NCI-H2171 (cell line): ENCODE results near the gene RPS6KA4.
A peak's percentile ranks its signal among the peaks of the same experiment; 100 is the strongest.
"Not testable (repeated sequence)": the region's sequence is repeated elsewhere in the genome, so short reads cannot be mapped to it uniquely, and the experiment has no call there.

Experiments
- DNase-seq: peaks from one replicate; lab custom pipeline; 2025; lab: John Stamatoyannopoulos, UW

Gene RPS6KA4

DNA sequence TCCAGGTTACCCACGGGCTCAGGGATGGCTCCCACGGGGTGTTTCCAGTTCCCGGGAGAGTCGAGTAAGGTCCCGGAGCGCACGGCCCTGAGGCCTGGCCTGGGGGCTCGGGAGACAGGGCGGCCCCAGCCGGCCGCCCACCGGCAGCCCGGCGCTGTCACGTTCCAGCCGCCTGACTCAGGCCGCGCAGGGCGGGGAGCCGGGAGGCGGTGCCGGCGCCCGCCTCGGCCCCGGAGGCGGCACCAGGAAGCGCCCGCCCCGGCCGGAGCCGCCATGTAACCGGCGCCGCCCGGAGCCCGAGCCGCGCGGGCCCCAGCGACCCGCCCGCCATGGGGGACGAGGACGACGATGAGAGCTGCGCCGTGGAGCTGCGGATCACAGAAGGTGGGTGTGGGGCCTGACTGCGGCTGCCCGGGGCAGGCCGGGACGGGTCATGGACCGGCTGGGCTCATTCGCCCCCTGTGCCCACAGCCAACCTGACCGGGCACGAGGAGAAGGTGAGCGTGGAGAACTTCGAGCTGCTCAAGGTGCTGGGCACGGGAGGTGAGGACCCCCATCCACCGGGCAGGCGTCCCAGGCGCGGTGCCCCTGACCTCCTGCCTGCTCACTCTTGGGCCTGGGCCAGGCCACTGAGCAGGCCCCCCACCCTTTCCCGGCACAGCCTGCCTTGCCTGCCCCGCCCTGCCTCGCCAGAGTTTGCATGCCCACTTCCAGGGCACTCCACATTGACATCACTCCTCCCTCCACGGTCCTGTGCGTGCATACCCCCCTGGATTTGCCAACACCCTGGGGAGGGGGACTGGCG, at the start of gene RPS6KA4:
Gene RPS6KA4 (plus strand): TSS at position 256 of the 805 bp plus-strand sequence. CDS start 74 bp downstream, at position 330.
- no peak for DNase-seq

GRCh38 chr11:64312947-64313346, 46.0 kb upstream of the RPS6KA4 start:
- no peak for DNase-seq

DNA sequence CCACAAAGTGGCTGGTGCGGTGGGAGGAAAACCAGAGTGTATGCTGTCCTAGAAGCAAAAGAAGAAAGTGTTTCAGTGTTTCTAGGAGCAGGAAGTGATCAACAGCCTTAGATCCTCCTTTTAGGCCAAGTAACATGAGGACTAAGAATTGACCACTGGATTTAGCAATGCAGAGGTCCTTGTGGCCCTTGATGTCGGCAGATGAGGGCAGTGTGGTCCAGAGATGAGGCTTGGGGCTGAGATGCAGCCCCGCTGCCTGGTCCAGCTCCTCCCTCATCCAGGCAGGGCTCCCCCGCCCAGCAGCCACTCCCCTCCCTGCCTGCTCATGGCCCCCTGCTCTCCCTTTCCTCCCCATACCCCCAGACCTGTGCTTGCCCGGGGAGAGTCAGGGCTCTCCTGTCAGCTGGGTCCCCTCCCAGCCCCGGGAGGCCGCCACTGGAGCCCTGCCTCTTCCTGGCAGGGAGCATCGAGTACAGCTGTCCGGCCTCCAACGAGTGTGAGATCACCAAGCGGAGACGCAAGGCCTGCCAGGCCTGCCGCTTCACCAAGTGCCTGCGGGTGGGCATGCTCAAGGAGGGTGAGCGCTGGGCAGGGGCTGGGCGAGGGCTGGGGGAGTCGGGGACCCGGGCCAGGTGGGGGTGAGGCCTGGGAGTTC, 45.3 kb upstream of the RPS6KA4 start:
- DNase-seq: no peak

DNA sequence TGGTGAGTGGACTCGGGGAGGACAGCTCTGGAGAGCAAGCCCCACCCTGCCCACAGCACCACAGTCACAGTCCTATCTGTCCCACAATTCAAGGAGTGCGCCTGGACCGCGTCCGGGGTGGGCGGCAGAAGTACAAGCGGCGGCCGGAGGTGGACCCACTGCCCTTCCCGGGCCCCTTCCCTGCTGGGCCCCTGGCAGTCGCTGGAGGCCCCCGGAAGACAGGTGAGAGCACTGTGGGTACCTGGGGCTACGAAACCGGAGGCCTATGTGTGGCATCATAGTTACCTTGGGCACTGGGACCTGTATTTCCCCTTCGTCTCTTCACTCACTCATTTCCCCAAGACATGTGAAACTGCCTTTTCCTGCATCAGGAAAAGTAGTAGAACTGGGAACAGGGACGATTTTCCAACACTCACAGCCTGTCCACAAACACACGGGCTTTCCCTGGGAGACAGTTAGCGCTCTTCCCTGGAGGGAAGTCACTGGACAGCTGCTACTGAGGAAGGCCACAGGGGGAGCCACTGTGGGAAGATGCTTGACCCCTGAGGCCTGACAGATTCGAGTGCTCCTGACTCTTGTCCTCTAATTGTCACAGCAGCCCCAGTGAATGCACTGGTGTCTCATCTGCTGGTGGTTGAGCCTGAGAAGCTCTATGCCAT, 44.7 kb upstream of the RPS6KA4 start:
- DNase-seq: no peak

GRCh38 chr11:64314805-64315561, 44.0 kb upstream of the RPS6KA4 start:
- no peak for DNase-seq

- DNase-seq: not testable (repeated sequence)
These were observed 43.1 kb upstream of the RPS6KA4 start for GRCh38 chr11:64315667-64316526.

- DNase-seq: peak; percentile 65
These were observed 42.2 kb upstream of the RPS6KA4 start for GRCh38 chr11:64316672-64317324.

- peak; percentile 99 for DNase-seq
These were observed 41.5 kb upstream of the RPS6KA4 start, which contains the start of gene TRMT112 for GRCh38 chr11:64317325-64317960. Gene TRMT112 (minus strand): TSS chr11:64317559. CDS start chr11:64317526, 33 bp downstream.

- peak; percentile 94 for DNase-seq
These were observed 40.8 kb upstream of the RPS6KA4 start, which contains the start of gene PRDX5 for GRCh38 chr11:64317961-64318765. Gene PRDX5 (plus strand): TSS chr11:64318121. CDS start chr11:64318216, 95 bp downstream.

DNA sequence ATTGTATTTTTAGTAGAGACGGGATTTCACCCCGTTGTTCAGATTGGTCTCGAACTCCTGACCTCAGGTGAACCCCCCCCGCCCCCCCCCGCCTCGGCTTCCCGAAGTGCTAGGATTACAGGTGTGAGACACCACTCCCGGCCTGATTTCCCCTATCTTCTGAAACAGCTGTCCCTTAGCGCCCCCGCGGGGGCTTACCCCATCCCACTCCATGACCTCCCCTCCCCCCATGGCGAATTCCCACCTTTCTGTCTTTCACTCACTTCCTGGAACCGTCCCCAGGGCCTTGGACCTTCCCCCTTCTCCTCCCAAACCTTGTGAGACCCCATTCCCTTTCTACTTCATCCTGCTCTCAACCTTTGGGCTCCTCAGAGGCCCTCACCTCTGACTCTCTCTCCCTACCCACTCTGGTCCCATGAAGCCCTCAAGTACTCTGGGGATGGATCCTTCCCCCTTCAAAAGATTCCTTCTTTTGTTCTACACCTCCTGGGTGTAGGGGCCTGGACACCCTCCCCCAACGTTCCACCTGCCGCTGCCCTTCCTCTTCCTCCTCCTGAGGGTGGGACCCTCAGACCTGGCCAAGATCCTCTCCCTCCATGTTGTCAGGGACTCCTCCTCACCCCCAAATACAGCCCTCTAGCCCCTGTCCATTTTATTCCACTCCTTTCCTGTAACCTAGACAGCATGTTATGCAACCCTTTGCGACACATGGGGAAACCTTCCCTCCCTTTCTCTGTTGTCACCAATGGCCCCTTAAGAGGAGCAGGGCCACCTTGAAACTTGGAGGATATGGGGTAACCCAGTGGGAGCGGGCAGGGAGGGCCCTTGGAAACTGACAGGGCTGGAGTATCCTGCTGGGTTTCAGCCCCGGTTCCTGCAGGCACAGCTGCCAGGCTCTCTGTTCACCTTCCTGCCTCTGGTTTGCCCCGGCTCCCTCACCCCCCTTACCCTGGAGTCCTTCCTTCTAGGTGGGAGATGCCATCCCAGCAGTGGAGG, 39.9 kb upstream of the RPS6KA4 start:
- no peak for DNase-seq

GRCh38 chr11:64320556-64320955, 38.4 kb upstream of the RPS6KA4 start:
- no peak for DNase-seq

DNA sequence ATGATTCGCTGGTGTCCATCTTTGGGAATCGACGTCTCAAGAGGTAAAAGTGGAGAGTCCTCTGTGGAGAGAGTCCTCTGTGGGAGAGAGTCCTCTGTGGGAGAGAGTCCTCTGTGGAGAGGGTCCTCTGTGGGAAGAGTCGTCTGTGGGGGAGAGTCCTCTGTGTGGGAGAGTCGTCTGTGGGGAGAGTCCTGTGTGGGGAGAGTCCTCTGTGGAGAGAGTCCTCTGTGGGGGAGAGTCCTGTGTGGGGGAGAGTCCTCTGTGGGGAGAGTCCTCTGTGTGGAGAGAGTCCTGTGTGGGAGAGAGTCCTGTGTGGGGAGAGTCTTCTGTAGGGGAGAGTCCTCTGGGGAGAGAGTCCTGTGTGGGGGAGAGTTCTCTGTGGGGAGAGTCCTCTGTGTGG, 37.9 kb upstream of the RPS6KA4 start:
- DNase-seq: no peak

DNA sequence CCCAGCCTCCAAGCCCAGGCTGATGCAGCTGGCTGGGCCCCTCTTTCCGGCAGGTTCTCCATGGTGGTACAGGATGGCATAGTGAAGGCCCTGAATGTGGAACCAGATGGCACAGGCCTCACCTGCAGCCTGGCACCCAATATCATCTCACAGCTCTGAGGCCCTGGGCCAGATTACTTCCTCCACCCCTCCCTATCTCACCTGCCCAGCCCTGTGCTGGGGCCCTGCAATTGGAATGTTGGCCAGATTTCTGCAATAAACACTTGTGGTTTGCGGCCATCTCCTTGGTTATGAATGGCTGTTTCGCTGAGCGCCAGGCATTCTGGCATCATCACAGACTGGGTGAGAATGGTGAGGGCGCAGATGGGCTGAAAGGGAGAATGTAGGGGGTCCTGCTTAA, 37.4 kb upstream of the RPS6KA4 start:
- DNase-seq: peak; percentile 33

DNA sequence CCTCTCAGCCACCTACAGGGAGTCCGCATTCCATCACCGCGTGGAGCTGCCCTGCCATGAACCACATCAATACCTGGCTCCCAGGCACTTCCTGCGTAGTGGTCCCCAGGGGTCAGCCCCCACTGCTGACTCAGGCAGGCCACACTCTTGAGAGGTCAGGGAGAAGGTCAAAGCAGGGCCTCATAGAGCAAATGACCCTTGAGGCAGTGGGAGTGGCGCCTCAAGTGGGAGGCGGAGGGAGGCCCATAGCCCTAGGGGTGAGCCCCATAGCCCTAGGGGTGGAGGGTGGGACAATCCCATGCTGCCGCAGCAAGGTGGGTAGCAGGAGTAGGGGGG, 36.1 kb upstream of the RPS6KA4 start:
- no peak for DNase-seq

GRCh38 chr11:64323373-64323772, 35.6 kb upstream of the RPS6KA4 start:
- DNase-seq: no peak

DNA sequence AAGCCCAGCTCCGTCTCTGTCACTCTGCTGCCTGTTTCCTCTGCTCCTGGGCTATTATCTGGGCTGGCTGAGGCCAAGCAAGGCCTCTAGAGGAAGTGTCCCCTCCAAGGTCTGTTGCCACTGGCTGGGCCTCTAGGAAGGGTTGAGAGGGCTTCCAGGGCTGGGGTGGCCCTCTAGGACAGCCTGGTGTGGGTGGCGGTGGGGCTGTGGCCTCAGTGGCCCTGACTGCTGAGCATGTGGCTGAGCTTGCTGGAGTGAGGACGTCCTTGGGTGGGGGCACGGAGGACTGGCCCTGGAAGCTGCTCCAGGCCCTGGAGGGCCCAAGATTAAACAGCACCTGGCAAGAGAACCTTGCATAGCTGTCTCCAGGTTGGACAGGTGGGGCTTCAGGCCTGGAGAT, 35.0 kb upstream of the RPS6KA4 start:
- not testable (repeated sequence) for DNase-seq

GRCh38 chr11:64324692-64325469, 34.1 kb upstream of the RPS6KA4 start:
- peak; percentile 33 for DNase-seq
